Testis (tissue), 3 donors: ENCODE results near the gene TNP2. TPM values are rescaled to one million over a fixed set of nuclear protein-coding genes. Genes with fewer than 3 reads are reported as not detected.

Source experiments
- DNase-seq: peaks from one replicate; pipeline ENCODE4 v3.0.0-alpha.2; 2019
- H3K27ac ChIP-seq, 2 donors: fragments of 200-600 bp; sonication (generic); one replicate each; pipeline ENCODE4 v1.5.1; 2019
- H3K27me3 ChIP-seq: fragments of 200-600 bp; sonication (generic); one replicate; pipeline ENCODE4 v1.5.1; 2019
- H3K36me3 ChIP-seq: fragments of 200-600 bp; sonication (generic); one replicate; pipeline ENCODE4 v1.5.1; 2017; ENCODE audit warnings: low read depth; ENCODE audit errors: missing control alignments
- H3K4me1 ChIP-seq: fragments of 200-600 bp; sonication (generic); one replicate; pipeline ENCODE4 v1.5.1; 2019
- H3K4me3 ChIP-seq, 2 donors: fragments of 200-600 bp; sonication (generic); one replicate each; pipeline ENCODE4 v1.5.1; 2017 to 2019
- H3K9me3 ChIP-seq: fragments of 200-600 bp; sonication (generic); one replicate; pipeline ENCODE4 v1.5.1; 2017
- POLR2A ChIP-seq: fragments of 450-650 bp; IDR thresholded peaks from one replicate; pipeline ENCODE4 v1.6.1; 2017; ENCODE audit warnings: antibody characterized with exemption, mild to moderate bottlenecking, moderate library complexity
- WGBS, 2 donors: methylation state at CpG; one replicate each; pipeline ENCODE4 v1.1.5; 2018; 5-methylcytosine and 5-hydroxymethylcytosine counted together
- intact Hi-C: fragments of 100-400 bp; cut with DNase I; formaldehyde crosslinking; loops from one replicate; pipeline ENCODE4 v1.15.1; 2023; ENCODE audit warnings: low total_unique reads
- polyA plus RNA-seq: library from polyadenylated mRNA; stranded (reverse); fragments of 350-450 nt; fragmentation: Illumina TruSeq; extraction: RNeasy Lipid Tissue Mini Kit (QIAGEN cat#74804); gene quantifications from one replicate; pipeline ENCODE4 v1.2.3, GENCODE V29; 2014; ENCODE audit warnings: low read depth, low replicate concordance; ENCODE audit not compliant: insufficient read depth
- total RNA-seq, 2 donors: library from RNA; depleted of rRNA; stranded (reverse); fragments of >200 nt; gene quantifications; one replicate each; pipeline ENCODE4 v1.2.3, GENCODE V29; 2016
- TF ChIP-seq, protein P1 (sequence below), 3 experiments: fragments of 450-650 bp in 2 of 3; fragments of 200-600 bp in 1 of 3; sonication (generic) in 1 of 3; IDR thresholded peaks; one replicate each; pipeline ENCODE4 v1.5.1; 2016 to 2019; ENCODE audit warnings: antibody characterized with exemption in 3 of 3, mild to moderate bottlenecking in 2 of 3, moderate library complexity in 1 of 3

TNP2 gene
- total and polyA plus RNA-seq, 3 donors from 2014 or later, result 10.2 to 38.4 (median 29.8) TPM

DNA sequence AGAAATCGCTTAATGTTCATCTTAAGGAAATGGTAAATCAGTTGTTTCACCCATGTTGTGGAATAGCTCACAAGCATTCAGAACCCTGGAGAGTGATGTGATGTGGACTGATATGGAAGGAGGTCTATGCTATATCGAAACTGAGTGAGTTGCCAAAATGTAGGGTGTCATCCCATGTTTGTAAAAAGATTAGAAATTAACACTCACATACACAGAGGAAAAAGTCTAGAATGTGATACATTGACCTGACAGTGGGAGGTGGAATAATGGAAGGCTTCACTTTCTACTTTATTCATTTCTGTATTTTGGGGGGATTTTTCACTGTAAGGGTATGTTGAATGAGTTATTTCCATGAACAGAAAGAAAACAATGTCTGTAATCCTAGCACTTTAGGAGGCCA, 16.7 kb upstream of the TNP2 start:
- Histone ChIP-seq H3K4me3 (no peak overlapping the region), H3K4me1 (no peaks in the 10 kb centered on the region), H3K27ac (no peak overlapping the region), H3K36me3 (no peaks in the 10 kb centered on the region), H3K9me3 (no peaks in the 10 kb centered on the region), H3K27me3 (no peaks in the 10 kb centered on the region)
- TF ChIP-seq, protein P1, sequence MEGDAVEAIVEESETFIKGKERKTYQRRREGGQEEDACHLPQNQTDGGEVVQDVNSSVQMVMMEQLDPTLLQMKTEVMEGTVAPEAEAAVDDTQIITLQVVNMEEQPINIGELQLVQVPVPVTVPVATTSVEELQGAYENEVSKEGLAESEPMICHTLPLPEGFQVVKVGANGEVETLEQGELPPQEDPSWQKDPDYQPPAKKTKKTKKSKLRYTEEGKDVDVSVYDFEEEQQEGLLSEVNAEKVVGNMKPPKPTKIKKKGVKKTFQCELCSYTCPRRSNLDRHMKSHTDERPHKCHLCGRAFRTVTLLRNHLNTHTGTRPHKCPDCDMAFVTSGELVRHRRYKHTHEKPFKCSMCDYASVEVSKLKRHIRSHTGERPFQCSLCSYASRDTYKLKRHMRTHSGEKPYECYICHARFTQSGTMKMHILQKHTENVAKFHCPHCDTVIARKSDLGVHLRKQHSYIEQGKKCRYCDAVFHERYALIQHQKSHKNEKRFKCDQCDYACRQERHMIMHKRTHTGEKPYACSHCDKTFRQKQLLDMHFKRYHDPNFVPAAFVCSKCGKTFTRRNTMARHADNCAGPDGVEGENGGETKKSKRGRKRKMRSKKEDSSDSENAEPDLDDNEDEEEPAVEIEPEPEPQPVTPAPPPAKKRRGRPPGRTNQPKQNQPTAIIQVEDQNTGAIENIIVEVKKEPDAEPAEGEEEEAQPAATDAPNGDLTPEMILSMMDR (IDR thresholded peaks at IDR 0.05), result no peak
- no peak for TF ChIP-seq POLR2A
- intact Hi-C loops, result no loop called here
- WGBS, 2 donors, result 84 to 98% methylated on average over 2 of the region's 2 CpGs
- DNase-seq, result no peak

- WGBS, 2 donors, result 60 to 64% methylated on average over 4 of the region's 4 CpGs
- Histone ChIP-seq H3K9me3 (no peaks in the 10 kb centered on the region), H3K27ac (no peak overlapping the region), H3K4me1 (no peaks in the 10 kb centered on the region), H3K27me3 (no peaks in the 10 kb centered on the region), H3K36me3 (no peaks in the 10 kb centered on the region), H3K4me3 (no peak overlapping the region)
- TF ChIP-seq, protein P1 (IDR thresholded peaks at IDR 0.05), result no peak
- TF ChIP-seq POLR2A, result no peak
- intact Hi-C loops, result no loop called here
- no peak for DNase-seq
These were observed 14.7 kb upstream of the TNP2 start for GRCh38 chr16:11283820-11284248.

DNA sequence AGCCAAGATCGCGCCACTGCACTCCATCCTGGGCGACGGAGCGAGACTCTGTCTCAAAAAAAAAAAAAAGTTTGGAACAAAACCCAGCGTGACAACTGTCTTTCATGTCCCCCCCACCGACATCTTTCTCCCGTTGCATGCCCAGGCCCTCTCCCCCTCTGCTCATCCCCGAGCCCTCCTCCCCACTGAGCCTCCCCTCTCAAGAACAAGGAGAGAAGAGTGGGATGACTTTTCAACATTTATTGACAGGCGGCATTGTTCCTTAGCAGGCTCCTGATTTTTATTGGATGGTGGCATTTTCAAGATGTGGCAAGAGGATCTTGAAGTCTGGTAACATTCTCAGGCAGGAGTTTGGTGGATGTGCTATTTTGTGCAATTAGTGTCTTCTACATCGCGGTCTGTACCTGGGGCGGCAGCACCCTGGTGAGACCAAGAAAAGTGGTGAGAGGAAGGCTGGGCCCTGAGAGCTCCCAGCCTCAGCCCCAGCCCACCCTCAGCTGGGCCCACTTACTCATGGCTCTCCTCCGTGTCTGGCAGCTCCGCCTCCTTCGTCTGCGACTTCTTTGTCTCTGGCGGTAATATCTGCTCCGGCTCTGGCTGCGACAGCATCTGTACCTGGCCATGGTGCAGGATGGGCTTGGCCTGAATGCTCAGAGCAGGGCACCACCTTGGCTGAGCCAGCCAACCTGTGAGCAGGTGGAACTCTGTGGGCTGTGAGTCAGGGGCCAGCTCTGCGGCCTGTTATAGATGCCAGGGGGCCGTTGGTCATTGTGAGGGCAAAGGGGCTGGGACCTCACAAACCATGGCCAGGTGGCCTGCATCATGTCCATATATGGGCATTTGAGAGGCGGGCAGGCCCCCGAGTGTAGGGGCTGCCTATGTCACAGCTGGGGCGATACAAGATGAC, 11.7 kb upstream of the TNP2 start, which contains the start of gene PRM1:
PRM1 (minus strand) TSS at position 715 of the 907 bp plus-strand sequence; CDS start at position 623, 92 bp downstream.
- H3K36me3 ChIP-seq, result no peaks in the 10 kb centered on the region
- no peak within 1 kb of the TSS for H3K27ac ChIP-seq
- WGBS, 2 donors, result 87 to 94% methylated on average over 24 to 25 of the region's 25 CpGs
- no peak for DNase-seq
- no peaks in the 10 kb centered on the region for H3K27me3 ChIP-seq
- intact Hi-C loops, result no loop called here
- no peaks in the 10 kb centered on the region for H3K4me1 ChIP-seq
- TF ChIP-seq POLR2A, result no peak
- TF ChIP-seq, protein P1 (IDR thresholded peaks at IDR 0.05), result no peak
- no peak within 1 kb of the TSS for H3K4me3 ChIP-seq
- no peaks in the 10 kb centered on the region for H3K9me3 ChIP-seq

GRCh38 chr16:11278681-11279628, 9.8 kb upstream of the TNP2 start:
- Histone ChIP-seq H3K36me3 (no peaks in the 10 kb centered on the region), H3K27ac (no peak overlapping the region), H3K9me3 (no peaks in the 10 kb centered on the region), H3K27me3 (no peaks in the 10 kb centered on the region), H3K4me1 (no peaks in the 10 kb centered on the region), H3K4me3 (no peak overlapping the region)
- TF ChIP-seq, protein P1 (IDR thresholded peaks at IDR 0.05), result no peak
- no peak for TF ChIP-seq POLR2A
- no peak for DNase-seq
- 81 to 89% methylated on average over 7 of the region's 7 CpGs for WGBS, 2 donors
- intact Hi-C loops, result no loop called here
